ENCODE measurements around the gene SCAP.

SCAP gene

DNA sequence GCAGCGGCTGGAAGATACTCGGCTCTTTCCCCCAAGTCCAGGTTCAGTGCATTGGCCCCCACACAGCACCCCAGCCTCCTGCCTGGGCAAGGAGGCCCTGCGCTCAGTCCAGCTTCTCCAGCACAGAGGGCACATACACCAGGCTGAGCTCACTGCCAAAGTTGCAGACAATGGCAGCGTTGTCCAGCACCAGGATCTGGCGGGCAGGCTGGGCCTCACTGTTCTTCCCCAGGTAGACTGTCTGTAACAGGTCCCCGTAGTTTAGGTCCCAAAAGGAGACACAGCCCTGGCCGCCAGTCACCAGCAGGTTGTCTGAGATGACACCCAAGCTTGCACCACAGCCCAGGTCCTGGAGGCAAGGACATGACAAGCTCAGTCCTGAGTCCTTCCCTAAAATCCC lies 62.0 kb downstream of the SCAP start:
- no peak for DNase-seq (ENCODE audit: low read depth)

GRCh38 chr3:47412842-47413520 lies 62.8 kb downstream of the SCAP start:
- no peak for DNase-seq (ENCODE audit: low read depth)

DNA sequence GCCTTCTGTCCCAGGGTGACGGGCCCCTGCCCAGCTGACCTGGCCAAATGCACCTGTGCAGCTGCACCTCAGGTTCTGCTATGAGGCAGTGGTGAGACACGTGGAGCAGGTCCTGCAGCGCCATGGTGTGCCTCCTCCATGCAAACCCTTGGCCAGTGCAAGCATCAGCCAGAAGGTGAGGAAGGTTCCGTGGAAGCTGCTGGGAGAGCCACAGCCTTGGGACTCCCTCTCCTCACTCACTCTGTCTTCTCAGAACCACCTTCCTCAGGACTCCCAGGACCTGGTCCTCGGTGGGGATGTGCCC lies 63.3 kb downstream of the SCAP start:
- no peak for DNase-seq (ENCODE audit: low read depth)

GRCh38 chr3:47411696-47412452 lies 63.9 kb downstream of the SCAP start:
- no peak for DNase-seq (ENCODE audit: low read depth)

DNA sequence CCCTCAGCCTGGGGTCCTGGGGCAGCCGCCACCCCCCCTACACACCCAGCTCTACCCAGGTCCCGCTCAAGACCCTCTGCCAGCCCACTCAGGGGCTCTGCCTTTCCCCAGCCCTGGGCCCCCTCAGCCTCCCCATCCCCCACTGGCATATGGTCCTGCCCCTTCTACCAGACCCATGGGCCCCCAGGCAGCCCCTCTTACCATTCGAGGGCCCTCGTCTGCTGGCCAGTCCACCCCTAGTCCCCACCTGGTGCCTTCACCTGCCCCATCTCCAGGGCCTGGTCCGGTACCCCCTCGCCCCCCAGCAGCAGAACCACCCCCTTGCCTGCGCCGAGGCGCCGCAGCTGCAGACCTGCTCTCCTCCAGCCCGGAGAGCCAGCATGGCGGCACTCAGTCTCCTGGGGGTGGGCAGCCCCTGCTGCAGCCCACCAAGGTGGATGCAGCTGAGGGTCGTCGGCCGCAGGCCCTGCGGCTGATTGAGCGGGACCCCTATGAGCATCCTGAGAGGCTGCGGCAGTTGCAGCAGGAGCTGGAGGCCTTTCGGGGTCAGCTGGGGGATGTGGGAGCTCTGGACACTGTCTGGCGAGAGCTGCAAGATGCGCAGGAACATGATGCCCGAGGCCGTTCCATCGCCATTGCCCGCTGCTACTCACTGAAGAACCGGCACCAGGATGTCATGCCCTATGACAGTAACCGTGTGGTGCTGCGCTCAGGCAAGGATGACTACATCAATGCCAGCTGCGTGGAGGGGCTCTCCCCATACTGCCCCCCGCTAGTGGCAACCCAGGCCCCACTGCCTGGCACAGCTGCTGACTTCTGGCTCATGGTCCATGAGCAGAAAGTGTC lies 64.7 kb downstream of the SCAP start:
- no peak for DNase-seq (ENCODE audit: low read depth)

DNA sequence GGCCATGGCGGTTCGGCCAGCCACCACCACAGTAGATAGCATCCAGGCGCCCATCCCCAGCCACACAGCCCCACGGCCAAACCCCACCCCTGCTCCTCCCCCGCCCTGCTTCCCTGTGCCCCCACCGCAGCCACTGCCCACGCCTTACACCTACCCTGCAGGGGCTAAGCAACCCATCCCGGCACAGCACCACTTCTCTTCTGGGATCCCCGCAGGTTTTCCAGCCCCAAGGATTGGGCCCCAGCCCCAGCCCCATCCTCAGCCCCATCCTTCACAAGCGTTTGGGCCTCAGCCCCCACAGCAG lies 65.4 kb downstream of the SCAP start:
- no peak for DNase-seq (ENCODE audit: low read depth)

GRCh38 chr3:47409688-47410416 lies 65.9 kb downstream of the SCAP start:
- no peak for DNase-seq (ENCODE audit: low read depth)

DNA sequence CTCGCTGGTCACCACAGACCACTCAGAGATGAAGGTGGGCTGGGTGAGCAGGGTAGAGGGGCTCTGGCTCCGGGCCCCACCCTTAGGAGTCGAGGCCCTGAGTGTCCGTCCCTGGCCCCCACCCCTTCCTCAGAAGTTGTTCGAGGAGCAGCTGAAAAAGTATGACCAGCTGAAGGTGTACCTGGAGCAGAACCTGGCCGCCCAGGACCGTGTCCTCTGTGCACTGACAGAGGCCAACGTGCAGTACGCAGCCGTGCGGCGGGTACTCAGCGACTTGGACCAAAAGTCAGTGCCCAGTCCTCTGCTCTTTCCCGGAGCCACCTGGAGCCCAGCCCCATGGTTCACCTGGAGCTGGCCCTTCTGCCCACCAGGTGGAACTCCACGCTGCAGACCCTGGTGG lies 66.5 kb downstream of the SCAP start:
- no peak for DNase-seq (ENCODE audit: low read depth)

DNA sequence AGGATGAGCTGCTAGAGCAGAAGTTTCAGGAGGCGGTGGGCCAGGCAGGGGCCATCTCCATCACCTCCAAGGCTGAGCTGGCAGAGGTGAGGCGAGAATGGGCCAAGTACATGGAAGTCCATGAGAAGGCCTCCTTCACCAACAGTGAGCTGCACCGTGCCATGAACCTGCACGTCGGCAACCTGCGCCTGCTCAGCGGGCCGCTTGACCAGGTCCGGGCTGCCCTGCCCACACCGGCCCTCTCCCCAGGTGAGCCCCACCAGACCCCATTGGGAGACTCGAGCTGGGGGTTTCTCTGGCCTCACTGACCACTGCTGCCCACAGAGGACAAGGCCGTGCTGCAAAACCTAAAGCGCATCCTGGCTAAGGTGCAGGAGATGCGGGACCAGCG lies 66.9 kb downstream of the SCAP start:
- DNase-seq (ENCODE audit: low read depth): no peak

DNA sequence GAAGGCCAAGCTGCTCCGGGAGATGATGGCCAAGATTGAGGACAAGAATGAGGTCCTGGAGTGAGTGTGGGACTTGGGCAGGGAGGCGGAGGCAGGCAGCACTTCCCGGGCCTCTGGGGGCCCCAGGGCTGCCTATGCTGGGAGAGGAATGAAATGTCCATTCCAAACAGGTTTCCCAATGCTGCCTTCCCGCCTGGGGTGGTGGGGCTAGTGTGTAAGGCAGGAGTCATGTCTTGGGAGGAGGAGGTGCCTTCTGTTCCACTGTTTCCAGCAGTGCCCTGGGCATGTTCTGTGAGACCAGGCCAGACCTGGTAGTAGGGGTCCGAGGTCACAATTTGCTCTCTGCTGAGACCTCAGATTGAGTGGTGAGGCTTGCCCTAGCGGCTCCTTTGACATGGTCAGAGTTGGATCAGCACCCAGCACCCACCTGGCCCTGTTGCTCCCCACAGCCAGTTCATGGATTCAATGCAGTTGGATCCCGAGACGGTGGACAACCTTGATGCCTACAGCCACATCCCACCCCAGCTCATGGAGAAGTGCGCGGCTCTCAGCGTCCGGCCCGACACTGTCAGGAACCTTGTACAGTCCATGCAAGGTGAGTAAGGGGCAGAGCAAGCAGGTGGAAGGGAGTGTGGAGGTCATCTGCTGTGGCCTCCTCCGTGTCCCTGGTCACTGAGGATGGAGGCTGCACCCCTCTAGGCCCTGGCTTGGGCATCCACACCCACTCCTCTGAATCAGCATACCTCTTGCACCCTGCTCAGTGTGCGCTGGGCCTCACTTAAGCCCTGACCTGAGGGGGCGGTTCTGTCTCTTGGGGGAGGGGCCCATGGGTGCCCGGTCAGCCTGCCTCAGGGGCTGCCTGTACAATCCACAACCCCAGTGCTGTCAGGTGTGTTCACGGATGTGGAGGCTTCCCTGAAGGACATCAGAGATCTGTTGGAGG lies 67.6 kb downstream of the SCAP start:
- DNase-seq (ENCODE audit: low read depth): no peak

DNA sequence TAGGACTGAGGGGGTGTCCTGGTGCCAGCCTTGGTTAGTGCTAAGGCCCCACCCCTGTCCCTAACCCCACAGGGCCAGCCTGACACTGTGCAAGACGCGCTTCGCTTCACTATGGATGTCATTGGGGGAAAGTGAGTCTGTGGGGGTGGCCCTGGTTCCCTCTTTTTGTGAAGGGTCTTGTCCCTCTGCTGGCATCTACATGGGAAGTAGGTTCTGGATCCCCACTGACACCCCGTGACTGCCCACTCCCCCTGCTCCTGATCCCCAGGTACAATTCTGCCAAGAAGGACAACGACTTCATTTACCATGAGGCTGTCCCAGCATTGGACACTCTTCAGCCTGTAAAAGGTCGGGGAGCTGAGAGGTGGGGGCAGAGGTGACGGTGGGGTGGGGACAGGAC lies 68.5 kb downstream of the SCAP start:
- no peak for DNase-seq (ENCODE audit: low read depth)

DNA sequence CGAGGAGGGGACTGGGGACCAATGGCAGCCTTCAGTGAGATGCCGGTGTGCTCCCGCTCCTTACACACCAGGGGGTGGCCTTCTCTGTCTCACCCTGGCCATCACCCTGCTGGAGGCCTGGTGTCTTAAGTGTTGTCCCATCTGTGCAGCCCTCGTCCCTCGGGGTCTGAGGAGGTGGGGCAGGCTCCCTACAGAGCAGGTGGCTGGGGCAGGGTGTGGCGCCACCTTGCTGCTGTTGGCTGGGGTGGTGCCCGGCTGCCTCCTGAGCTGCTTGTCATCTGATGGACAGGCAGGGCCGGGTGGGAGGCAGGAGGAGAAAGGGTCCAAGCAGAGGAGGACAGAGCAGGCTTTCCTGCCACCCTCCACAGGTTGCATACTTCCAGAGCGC lies 69.0 kb downstream of the SCAP start:
- no peak for DNase-seq (ENCODE audit: low read depth)

DNA sequence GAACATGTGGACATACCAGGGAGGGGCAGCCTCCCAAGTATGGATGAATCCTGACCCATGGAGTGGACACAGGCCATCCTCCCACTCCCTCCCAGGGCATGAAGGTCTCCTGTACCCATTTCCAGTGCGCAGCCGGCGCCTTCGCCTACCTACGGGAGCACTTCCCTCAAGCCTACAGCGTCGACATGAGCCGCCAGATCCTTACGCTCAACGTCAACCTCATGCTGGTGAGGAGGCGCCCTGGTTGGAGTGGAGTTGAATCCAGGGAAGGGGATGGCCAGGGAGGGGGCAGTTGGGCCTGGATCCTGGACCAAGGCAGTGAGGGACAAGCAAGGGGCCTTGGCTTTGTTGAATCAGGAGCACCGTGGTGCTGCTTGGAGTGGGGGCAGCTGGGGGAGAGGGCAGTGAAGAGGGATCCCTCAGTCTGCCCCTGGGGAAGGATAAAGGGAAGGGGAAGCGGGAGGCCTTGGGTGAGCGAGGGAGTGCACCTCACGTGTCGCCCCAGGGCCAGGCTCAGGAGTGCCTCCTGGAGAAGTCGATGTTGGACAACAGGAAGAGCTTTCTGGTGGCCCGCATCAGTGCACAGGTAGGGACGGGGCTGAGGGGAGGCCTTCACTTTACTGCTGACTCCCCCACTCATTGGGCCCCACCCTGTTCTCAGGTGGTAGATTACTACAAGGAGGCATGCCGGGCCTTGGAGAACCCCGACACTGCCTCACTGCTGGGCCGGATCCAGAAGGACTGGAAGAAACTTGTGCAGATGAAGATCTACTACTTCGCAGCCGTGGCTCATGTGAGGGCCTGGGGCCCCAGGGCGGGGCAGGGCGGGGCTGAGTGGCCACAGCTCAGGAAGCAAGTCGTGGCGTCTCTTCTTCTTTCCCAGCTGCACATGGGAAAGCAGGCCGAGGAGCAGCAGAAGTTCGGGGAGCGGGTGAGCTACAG lies 69.7 kb downstream of the SCAP start:
- DNase-seq (ENCODE audit: low read depth): no peak

DNA sequence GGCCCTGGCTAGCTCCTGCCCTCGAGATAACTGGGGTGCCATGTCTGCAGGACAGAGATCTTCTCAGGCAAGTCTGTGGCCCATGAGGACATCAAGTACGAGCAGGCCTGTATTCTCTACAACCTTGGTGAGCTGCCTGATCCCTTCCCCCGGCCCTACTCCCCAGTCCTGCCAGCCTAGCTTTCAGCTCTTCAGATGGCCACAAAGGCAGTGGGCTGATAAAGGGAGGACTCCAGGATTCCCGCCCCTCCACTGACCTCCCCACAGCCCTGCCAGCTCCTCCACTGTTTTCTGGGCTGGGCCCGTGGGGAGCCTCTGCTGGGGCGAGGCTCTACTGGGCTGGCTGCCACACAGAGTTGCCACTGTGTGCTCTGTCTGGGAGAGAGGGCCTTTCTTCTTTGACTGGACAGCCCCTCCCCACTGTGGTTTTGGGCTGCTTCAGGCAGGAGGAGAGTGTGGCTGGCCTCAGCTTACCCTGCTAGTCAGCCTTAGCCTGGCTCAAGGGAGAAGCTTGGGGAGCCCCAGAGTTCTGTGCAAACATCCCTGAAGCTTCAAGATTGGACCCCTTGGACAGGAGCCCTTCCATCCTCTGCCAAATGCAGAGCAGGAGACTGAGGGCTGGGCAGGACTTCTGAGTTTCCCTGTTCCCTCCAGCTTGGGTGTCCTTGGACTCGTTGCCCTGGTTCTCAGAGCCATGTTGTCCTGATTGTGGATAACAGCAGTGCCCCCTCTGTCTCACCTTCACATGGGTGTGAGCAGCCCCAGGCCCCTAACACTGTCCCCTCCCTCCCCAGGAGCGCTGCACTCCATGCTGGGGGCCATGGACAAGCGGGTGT lies 70.6 kb downstream of the SCAP start:
- DNase-seq (ENCODE audit: low read depth): no peak

GRCh38 chr3:47404431-47404876 lies 71.3 kb downstream of the SCAP start:
- DNase-seq (ENCODE audit: low read depth): no peak

- DNase-seq (ENCODE audit: low read depth): no peak
Observed at GRCh38 chr3:47399531-47400270, 76.0 kb downstream of the SCAP start.

- no peak for DNase-seq (ENCODE audit: low read depth)
Observed at GRCh38 chr3:47399016-47399415, 76.7 kb downstream of the SCAP start.

GRCh38 chr3:47398228-47398627 lies 77.5 kb downstream of the SCAP start:
- no peak for DNase-seq (ENCODE audit: low read depth)

DNA sequence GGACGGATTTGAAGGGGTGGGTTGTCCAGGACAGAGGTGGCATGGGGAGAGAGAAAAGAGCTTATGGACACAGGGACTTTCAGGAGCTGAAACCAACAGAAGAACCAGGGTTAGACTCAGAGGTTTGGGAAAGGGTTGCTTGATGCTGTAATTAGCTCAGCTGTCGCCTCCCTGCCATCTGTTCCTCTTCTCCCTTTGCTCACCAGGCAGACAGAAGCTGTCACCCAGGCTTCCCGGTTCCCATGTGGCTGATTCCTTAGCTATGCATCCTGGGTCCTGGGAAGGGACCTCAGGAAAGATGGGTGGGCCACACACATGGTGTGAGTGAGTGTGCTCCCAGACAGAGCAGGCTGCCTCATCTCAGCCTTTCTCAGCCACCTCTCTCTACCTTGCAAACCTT lies 80.9 kb downstream of the SCAP start:
- no peak for DNase-seq (ENCODE audit: low read depth)

All from stimulated activated CD4-positive, alpha-beta T cell treated with anti-CD3 and anti-CD28 coated beads, Interleukin-2, amount 100 ng/mL, for 4 hours (primary cell).